A673 (cell line): ENCODE results near the gene IL10RA.

Experiments
- CTCF ChIP-seq: fragments of 300-800, 200-600 bp; sonication (generic); conservative IDR thresholded peaks from 2 replicates; pipeline ENCODE4 v1.5.1; 2017; ENCODE audit warnings: low read depth, mild to moderate bottlenecking, antibody characterized with exemption, low read length, moderate library complexity, mixed read lengths
- EZH2 ChIP-seq: fragments of 200-600 bp; sonication (generic); IDR thresholded peaks from 2 replicates; pipeline ENCODE4 v1.6.1; 2017; ENCODE audit warnings: borderline replicate concordance, low read depth, mild to moderate bottlenecking, mixed read lengths, antibody characterized with exemption, low read length; ENCODE audit not compliant: poor library complexity, severe bottlenecking

DNA sequence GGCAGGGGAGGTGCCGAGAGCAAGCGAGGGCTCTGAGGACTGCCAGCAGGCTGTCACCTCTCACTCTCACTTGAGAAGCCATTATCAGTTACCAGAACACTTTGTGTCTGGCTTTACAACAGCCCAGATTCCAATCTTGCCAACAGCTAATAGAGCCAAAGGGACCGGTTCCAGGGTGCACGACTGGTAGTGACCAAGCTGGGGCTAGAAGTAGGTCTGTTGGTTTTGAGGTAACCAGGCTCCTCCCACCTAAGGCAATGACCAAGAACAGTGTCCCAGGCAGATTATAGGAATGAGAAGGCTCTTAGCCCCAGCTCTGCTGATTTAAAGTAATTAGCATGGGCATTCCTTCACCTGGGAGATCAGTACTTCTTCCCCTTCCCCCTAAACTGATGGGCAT, 7.2 kb upstream of the IL10RA start:
- no peak for TF ChIP-seq CTCF
- no peak for TF ChIP-seq EZH2
